Caco-2 (cell line): Measurements from ENCODE around the gene KRT33A. TPM values are rescaled to one million over a fixed set of nuclear protein-coding genes. Genes with fewer than 3 reads are reported as not detected.

Experiments
- BruUV-seq: library from RNA; stranded (reverse); fragments of 400-500 nt; replicated peaks from 2 replicates; lab custom pipeline; 2021; lab: Mats Ljungman, UMichigan
- CTCF ChIA-PET: fragments of 300-600 bp; sonication (Branson Sonifier 250); formaldehyde crosslinking; loops from one replicate; lab custom pipeline; 2022; ENCODE audit warnings: antibody characterized with exemption; lab: Charles Lee
- POLR2A ChIA-PET: fragments of 300-600 bp; sonication (Branson Sonifier 250); formaldehyde crosslinking; loops from one replicate; lab custom pipeline; 2022; ENCODE audit warnings: antibody characterized with exemption; lab: Charles Lee
- DNase-seq, 2 experiments: peaks; one replicate each; pipeline versions ENCODE4 v3.0.0 to v3.0.0-alpha.2; 2020 to 2022
- H3K27me3 ChIP-seq: replicated peaks from 2 replicates; pipeline ENCODE4 v1.6.0; 2011; ENCODE audit warnings: low read length; ENCODE audit not compliant: control insufficient read depth, insufficient read depth
- H3K36me3 ChIP-seq: 2 replicates; pipeline ENCODE4 v1.5.1; 2011; ENCODE audit warnings: low read length; ENCODE audit not compliant: control insufficient read depth, insufficient read depth
- H3K4me1 ChIP-seq: fragments of 250-450 bp; sonication (Bioruptor Pico); 2 replicates; pipeline ENCODE4 v1.5.1; 2020; ENCODE audit warnings: mild to moderate bottlenecking
- H3K4me3 ChIP-seq: 2 replicates; pipeline ENCODE4 v1.5.1; 2011; ENCODE audit warnings: low read depth, mild to moderate bottlenecking, control low read depth, low read length
- H3K9me3 ChIP-seq: fragments of 250-450 bp; sonication (Bioruptor Pico); 2 replicates; pipeline ENCODE4 v1.5.1; 2020; ENCODE audit warnings: mild to moderate bottlenecking, moderate library complexity
- H3K27ac Mint-ChIP-seq: one replicate; pipeline ENCODE4 v1.8.0; 2022; ENCODE audit warnings: mixed read lengths; ENCODE audit not compliant: unreplicated experiment
- H3K27me3 Mint-ChIP-seq: one replicate; pipeline ENCODE4 v1.8.0; 2022; ENCODE audit warnings: mixed read lengths; ENCODE audit not compliant: insufficient read depth, unreplicated experiment
- H3K36me3 Mint-ChIP-seq: one replicate; pipeline ENCODE4 v1.8.0; 2022; ENCODE audit warnings: mild to moderate bottlenecking, mixed read lengths; ENCODE audit not compliant: insufficient read depth, unreplicated experiment
- H3K4me1 Mint-ChIP-seq: one replicate; pipeline ENCODE4 v1.8.0; 2022; ENCODE audit warnings: low read depth, mixed read lengths; ENCODE audit not compliant: unreplicated experiment
- H3K4me3 Mint-ChIP-seq: one replicate; pipeline ENCODE4 v1.8.0; 2022; ENCODE audit warnings: mild to moderate bottlenecking, moderate library complexity, mixed read lengths; ENCODE audit not compliant: unreplicated experiment
- H3K9me3 Mint-ChIP-seq: one replicate; pipeline ENCODE4 v1.8.0; 2022; ENCODE audit warnings: mixed read lengths; ENCODE audit not compliant: unreplicated experiment
- intact Hi-C: fragments of 100-400 bp; cut with micrococcal nuclease; formaldehyde crosslinking; loops from one replicate; pipeline ENCODE4 v1.10.0; 2022; ENCODE audit not compliant: unreplicated experiment
- total RNA-seq: library from RNA; stranded (reverse); gene quantifications from 2 replicates; pipeline ENCODE4 v1.2.3, GENCODE V29; 2022
- TF ChIP-seq, protein P1 (sequence below), 2 experiments: fragments of 200-600 bp in 1 of 2; IDR thresholded peaks; 1 replicate in 1 of 2; 2 replicates in 1 of 2; pipeline versions ENCODE4 v1.5.1 to v1.8.0; 2011 to 2022; ENCODE audit warnings: antibody characterized with exemption in 1 of 2, control low read depth in 1 of 2, inconsistent platforms in 1 of 2, low read depth in 1 of 2, low read length in 1 of 2, mild to moderate bottlenecking in 1 of 2, moderate library complexity in 1 of 2; ENCODE audit not compliant: insufficient read depth in 1 of 2, severe bottlenecking in 1 of 2, unreplicated experiment in 1 of 2

Gene KRT33A
- total RNA-seq, 1 experiment from 2014 or later, result not detected

DNA sequence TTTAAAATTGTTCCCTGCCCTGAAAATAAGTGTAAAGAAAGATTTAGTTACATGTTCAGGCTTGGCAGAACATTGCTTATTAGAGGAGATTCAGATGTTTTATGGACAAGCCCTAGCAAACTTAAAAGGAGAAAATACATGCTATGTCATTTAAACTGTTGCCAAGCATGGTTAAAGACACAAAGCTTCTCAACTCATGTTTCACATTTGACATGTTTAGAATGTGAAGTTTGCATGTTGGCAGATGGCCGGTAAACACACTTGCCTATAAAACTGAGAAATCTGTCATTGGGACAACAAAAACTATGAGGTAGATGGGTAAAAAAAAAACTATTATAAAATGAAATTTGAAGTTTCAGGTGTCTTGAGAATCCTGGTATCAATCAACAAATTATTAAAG, 53.8 kb downstream of the KRT33A start:
- H3K36me3 ChIP-seq, result no peaks in the 10 kb centered on the region
- H3K4me3 ChIP-seq, result no peak overlapping the region
- no peaks in the 10 kb centered on the region for H3K27me3 ChIP-seq
- POLR2A ChIA-PET, result no interaction called here
- H3K27me3 Mint-ChIP-seq, result no peaks in the 10 kb centered on the region
- H3K36me3 Mint-ChIP-seq, result no peaks in the 10 kb centered on the region
- TF ChIP-seq, protein P1, sequence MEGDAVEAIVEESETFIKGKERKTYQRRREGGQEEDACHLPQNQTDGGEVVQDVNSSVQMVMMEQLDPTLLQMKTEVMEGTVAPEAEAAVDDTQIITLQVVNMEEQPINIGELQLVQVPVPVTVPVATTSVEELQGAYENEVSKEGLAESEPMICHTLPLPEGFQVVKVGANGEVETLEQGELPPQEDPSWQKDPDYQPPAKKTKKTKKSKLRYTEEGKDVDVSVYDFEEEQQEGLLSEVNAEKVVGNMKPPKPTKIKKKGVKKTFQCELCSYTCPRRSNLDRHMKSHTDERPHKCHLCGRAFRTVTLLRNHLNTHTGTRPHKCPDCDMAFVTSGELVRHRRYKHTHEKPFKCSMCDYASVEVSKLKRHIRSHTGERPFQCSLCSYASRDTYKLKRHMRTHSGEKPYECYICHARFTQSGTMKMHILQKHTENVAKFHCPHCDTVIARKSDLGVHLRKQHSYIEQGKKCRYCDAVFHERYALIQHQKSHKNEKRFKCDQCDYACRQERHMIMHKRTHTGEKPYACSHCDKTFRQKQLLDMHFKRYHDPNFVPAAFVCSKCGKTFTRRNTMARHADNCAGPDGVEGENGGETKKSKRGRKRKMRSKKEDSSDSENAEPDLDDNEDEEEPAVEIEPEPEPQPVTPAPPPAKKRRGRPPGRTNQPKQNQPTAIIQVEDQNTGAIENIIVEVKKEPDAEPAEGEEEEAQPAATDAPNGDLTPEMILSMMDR (IDR thresholded peaks at IDR 0.05; ENCODE audit: insufficient read depth in 1 of 2, low read depth in 1 of 2, low read length in 1 of 2, severe bottlenecking in 1 of 2, unreplicated experiment in 1 of 2), result no peak
- no peak overlapping the region for H3K27ac Mint-ChIP-seq
- no peaks in the 10 kb centered on the region for H3K9me3 ChIP-seq
- no peak for DNase-seq
- H3K4me1 ChIP-seq, result no peaks in the 10 kb centered on the region
- intact Hi-C loops, result no loop called here
- CTCF ChIA-PET, result no interaction called here
- no peaks in the 10 kb centered on the region for H3K4me1 Mint-ChIP-seq
- H3K4me3 Mint-ChIP-seq, result no peak overlapping the region
- no TSS peak for BruUV-seq
- no peaks in the 10 kb centered on the region for H3K9me3 Mint-ChIP-seq

Other genes with a start within 250 kb of the KRT33A start
- gene KRTAP4-16, start 248.6 kb downstream of the KRT33A start, total RNA-seq, result not detected in 2 replicates
- not detected in 2 replicates for gene KRTAP4-9, start 245.4 kb downstream of the KRT33A start, total RNA-seq
- not detected in 2 replicates for gene KRTAP4-11, start 232.5 kb downstream of the KRT33A start, total RNA-seq
- not detected in 2 replicates for gene KRTAP4-12, start 226.6 kb downstream of the KRT33A start, total RNA-seq
- gene KRTAP4-6, start 210.3 kb downstream of the KRT33A start, total RNA-seq, result not detected in 2 replicates
- gene KRTAP4-5, start 201.0 kb downstream of the KRT33A start, total RNA-seq, result not detected in 2 replicates
- gene KRTAP4-4, start 190.1 kb downstream of the KRT33A start, total RNA-seq, result not detected in 2 replicates
- gene KRTAP4-3, start 182.6 kb downstream of the KRT33A start, total RNA-seq, result not detected in 2 replicates
- not detected in 2 replicates for gene KRTAP4-2, start 172.6 kb downstream of the KRT33A start, total RNA-seq
- 0.49 TPM in 1 of 2 replicates, not detected in the other for gene KRTAP4-1, start 165.9 kb downstream of the KRT33A start, total RNA-seq
- gene KRTAP9-1, start 160.9 kb downstream of the KRT33A start, total RNA-seq, result not detected in 2 replicates
- not detected in 2 replicates for gene KRTAP9-2, start 124.2 kb downstream of the KRT33A start, total RNA-seq
- not detected in 2 replicates for gene KRTAP9-3, start 118.4 kb downstream of the KRT33A start, total RNA-seq
- gene KRTAP9-8, start 112.8 kb downstream of the KRT33A start, total RNA-seq, result not detected in 2 replicates
- gene KRTAP9-4, start 101.1 kb downstream of the KRT33A start, total RNA-seq, result not detected in 2 replicates
- not detected in 2 replicates for gene KRTAP9-9, start 95.4 kb downstream of the KRT33A start, total RNA-seq
- not detected in 2 replicates for gene KRTAP9-6, start 85.5 kb downstream of the KRT33A start, total RNA-seq
- gene KRTAP9-7, start 75.1 kb downstream of the KRT33A start, total RNA-seq, result not detected in 2 replicates
- gene KRTAP29-1, start 48.0 kb downstream of the KRT33A start, total RNA-seq, result not detected in 2 replicates
- not detected in 2 replicates for gene KRTAP16-1, start 41.5 kb downstream of the KRT33A start, total RNA-seq
- gene KRTAP17-1, start 35.1 kb downstream of the KRT33A start, total RNA-seq, result not detected in 2 replicates
- gene KRT33B, start 19.0 kb upstream of the KRT33A start, total RNA-seq, result not detected in 2 replicates
- gene KRT34, start 31.5 kb upstream of the KRT33A start, total RNA-seq, result not detected in 2 replicates
- gene KRT31, start 46.8 kb upstream of the KRT33A start, total RNA-seq, result not detected in 2 replicates
- not detected in 2 replicates for gene KRT37, start 73.8 kb upstream of the KRT33A start, total RNA-seq
- not detected in 2 replicates for gene KRT38, start 90.2 kb upstream of the KRT33A start, total RNA-seq
- not detected in 2 replicates for gene KRT32, start 116.6 kb upstream of the KRT33A start, total RNA-seq
- not detected in 2 replicates for gene KRT35, start 130.3 kb upstream of the KRT33A start, total RNA-seq
- gene KRT36, start 139.1 kb upstream of the KRT33A start, total RNA-seq, result not detected in 2 replicates
- gene KRT13, start 154.8 kb upstream of the KRT33A start, total RNA-seq, result 0.35 TPM in 1 of 2 replicates, not detected in the other
- 5.3 and 10.5 TPM in 2 replicates for gene KRT15, start 168.1 kb upstream of the KRT33A start, total RNA-seq
- 975 and 1,121 TPM in 2 replicates for gene KRT19, start 177.5 kb upstream of the KRT33A start, total RNA-seq
- not detected in 2 replicates for gene KRT9, start 221.2 kb upstream of the KRT33A start, total RNA-seq
- not detected in 2 replicates for gene KRT14, start 236.1 kb upstream of the KRT33A start, total RNA-seq